WI38 (cell line): ENCODE results near the gene ACYP2.
"Not testable (repeated sequence)": the region's sequence is repeated elsewhere in the genome, so short reads cannot be mapped to it uniquely, and the experiment has no call there.

Experiments
- H3K4me3 ChIP-seq: 2 replicates; pipeline ENCODE4 v1.5.1; 2011; ENCODE audit warnings: low read depth, mild to moderate bottlenecking, control low read depth, low read length
- CTCF ChIP-seq: IDR thresholded peaks from 2 replicates; pipeline ENCODE4 v1.5.1; 2012; ENCODE audit warnings: low read depth, mild to moderate bottlenecking, control low read depth, low read length

Gene ACYP2

GRCh38 chr2:54275541-54275940 lies 160.1 kb downstream of the ACYP2 start:
- no peak for TF ChIP-seq CTCF
- no peak overlapping the region for H3K4me3 ChIP-seq

GRCh38 chr2:54279385-54279784 lies 164.0 kb downstream of the ACYP2 start:
- peak; percentile 48 for TF ChIP-seq CTCF

GRCh38 chr2:54284826-54285225 lies 169.4 kb downstream of the ACYP2 start:
- no peak for TF ChIP-seq CTCF

More at GRCh38 chr2:54279385-54279784, 164.0 kb downstream of the ACYP2 start:
- H3K4me3 ChIP-seq: no peak overlapping the region

GRCh38 chr2:54285451-54285850 lies 170.0 kb downstream of the ACYP2 start:
- no peak overlapping the region for H3K4me3 ChIP-seq
- TF ChIP-seq CTCF: no peak

More at GRCh38 chr2:54284826-54285225, 169.4 kb downstream of the ACYP2 start:
- H3K4me3 ChIP-seq: no peak overlapping the region

- TF ChIP-seq CTCF: no peak
- H3K4me3 ChIP-seq: no peak overlapping the region
These were observed 172.1 kb downstream of the ACYP2 start for GRCh38 chr2:54287532-54287931.

GRCh38 chr2:54289917-54290316 lies 174.5 kb downstream of the ACYP2 start:
- no peak for TF ChIP-seq CTCF
- no peak overlapping the region for H3K4me3 ChIP-seq

- TF ChIP-seq CTCF: no peak
- no peak overlapping the region for H3K4me3 ChIP-seq
These were observed 175.1 kb downstream of the ACYP2 start for GRCh38 chr2:54290356-54291025.

GRCh38 chr2:54294665-54295064 lies 179.2 kb downstream of the ACYP2 start:
- H3K4me3 ChIP-seq: not testable (repeated sequence)
